NCI-H2107 treated with DMSO at 0.1 percent for 48 hours (cell line): ENCODE data around the gene LEMD2.

Source experiments
- DNase-seq: peaks from one replicate; lab custom pipeline; 2025; ENCODE audit not compliant: unreplicated experiment; lab: John Stamatoyannopoulos, UW

The LEMD2 gene

DNA sequence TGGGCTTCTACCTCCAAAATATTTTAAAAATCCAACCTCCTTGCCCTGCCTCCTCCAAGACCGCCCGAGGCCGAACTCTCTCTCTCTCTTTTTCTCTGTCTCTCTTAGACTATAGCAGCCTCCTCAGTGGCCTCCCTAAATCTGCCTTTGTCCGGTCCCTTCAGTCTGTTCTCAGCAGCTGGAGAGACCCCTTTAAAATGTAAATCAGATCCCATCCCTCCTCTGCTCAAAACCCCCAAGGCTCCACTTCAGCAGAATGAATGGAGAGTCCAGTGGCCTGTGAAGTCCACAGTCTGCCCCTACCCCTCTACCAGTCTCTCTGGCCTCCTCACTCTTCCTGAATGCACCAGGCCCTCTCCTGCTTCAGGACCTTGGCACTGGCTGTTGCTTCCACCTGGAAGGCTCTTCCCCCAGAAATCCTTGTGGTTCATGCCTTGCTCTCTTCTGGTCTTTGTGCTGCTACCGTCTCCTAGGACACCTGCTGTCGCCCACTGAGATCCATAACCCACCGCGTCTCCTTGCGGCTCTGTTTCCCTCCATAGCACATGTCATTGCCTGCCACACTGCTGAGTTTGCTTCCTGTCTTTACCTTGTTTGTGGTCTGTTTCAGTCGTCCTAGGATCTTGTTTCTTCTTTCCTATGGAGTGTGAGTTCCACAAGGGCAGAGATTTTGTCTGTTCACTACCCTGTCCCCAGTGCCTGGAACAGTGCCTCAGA, 8.9 kb upstream of the LEMD2 start:
- DNase-seq: peak; percentile 17

DNA sequence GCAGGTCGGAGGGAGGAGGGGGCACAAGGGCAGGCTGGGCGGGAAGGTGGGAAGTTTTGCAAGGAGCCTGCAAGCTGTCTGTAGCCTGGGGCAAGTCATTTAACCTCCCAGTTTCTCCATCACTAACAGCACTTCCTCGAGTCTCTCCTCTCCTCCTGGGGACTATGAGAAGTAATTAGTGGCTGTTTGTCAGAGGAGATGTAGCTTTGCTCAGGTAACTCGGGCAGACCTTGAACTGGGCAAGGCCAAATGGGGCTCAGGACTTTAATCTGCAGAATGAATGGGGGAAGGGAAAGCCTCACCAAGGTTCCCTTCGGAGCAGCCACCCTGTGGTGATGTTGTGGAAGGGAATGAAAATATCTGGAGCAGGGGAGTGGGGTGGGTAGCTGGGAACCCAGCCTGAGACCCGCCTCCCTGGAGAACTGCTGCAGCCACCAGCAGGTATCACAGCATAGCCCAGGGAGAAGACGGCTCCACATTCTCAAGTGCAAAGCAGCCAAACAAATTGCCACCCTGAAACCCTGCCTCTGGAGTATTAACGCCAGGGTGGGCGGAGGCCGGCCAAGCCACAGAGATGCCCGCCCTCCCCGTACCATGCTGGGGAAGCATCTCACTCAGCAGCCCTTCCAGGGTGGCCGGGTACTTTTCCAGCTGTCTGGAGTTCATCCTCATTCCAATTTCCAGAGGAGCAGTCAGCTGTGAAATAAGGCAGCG, 6.1 kb upstream of the LEMD2 start:
- DNase-seq: peak; percentile 3

GRCh38 chr6:33792981-33793380, 4.1 kb upstream of the LEMD2 start:
- no peak for DNase-seq

GRCh38 chr6:33791620-33792019, 2.7 kb upstream of the LEMD2 start:
- no peak for DNase-seq

DNA sequence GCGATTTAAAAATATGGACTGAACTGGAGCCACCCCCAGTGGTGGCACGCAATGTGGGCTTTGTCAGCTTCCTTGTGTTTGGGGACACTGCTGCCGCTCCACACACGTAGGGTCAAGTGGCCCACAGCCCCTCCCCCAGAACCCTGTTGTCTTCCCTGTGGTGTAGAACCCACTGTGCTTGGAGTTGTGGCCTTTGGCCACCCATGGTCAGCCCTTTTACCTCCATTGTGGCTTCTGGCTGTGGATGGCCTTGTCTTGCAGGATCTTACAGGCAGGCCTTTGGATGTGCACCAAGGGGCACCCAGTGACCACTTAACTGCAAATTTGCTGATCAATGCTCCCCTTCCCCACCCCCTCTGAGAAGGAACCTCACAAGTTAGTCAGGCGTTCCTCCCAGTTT, 2.0 kb upstream of the LEMD2 start:
- no peak for DNase-seq

GRCh38 chr6:33790379-33790778, 1.4 kb upstream of the LEMD2 start:
- peak; percentile 16 for DNase-seq

GRCh38 chr6:33789550-33789895, 593 bp upstream of the LEMD2 start:
- DNase-seq: no peak

DNA sequence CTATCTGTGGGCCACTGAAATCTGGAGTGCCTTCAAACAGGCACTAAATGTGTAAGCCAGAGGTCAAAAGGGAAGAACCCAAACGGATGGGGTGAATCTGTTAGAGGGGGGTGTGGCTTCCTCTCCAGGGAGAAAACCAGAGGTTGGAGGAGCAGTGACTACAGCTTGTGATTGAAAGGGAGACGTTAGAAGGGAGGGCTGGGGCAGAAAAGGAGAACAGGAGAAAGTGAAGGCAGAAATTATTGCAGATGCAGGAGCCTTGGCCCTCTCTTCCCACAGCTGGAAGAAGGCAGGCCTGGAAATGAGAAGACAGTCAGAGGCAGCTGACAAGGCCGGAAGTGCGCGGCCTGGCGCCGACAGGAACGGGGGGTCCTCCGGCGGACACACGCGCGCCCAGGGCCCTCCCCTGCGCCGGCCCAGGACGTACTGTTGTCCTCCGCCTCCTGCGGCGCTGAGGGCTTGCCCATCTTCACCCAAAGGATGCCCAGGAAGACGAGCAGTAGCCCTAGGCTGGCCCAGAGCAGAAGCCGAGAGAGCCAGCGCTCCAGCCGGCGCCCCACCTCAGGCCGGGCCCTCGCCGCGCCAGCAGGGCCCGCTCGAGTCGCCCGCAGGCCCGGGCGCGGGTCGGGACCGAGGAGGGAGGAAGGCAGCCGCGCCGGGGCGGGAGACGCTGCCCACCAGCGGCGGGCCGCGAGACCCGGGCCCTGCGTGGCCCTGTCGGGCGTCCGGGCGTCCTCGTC, 806 bp downstream of the LEMD2 start:
- DNase-seq: no peak

DNA sequence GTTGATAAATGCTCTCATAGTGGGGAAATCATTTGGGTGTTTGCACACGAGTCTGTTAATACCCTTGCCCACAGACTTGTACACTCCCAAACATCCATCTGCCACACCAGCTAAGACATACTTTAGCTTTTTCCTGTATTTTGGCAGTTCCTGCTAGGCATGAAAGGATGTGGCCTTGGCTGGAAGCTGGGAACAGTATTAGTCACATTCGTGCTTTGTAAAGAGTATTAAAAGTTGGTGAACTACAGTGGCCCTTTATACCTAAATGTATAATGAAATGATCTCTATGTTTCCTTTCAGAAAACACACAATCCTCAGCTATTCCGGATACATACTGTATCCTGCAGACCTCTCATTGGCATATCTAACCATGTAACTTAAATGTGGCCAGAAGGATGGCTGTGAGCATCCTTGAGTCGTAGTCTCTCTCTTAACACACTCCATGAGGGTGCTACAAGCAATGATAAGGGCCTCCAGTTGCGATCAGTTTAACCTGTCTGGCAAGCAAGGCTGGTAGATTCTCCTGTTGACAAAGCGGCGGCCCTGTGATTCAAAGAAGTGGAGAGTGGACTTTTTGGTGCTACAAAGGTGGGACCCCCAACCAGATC, 1.5 kb downstream of the LEMD2 start:
- DNase-seq: no peak

DNA sequence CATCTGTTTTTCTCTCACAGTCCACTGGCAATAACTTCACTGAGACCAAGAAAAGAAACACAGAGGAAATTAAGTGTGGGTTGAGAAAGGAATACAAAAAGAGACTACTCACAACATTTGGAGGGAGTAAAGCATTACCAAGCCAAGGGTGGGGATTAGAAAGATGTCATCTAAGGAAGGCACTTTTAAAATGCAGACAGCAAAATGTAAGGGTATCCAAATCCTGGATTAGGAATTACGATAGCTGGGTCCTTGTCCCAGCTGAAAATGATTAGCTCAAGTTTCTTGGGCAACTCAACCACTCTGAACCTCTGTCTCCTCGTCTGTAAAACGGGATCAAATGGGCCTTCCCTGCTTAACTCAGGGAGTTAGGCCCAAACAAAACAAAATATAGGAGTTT, 2.2 kb downstream of the LEMD2 start:
- DNase-seq: no peak

GRCh38 chr6:33785778-33786177, 3.2 kb downstream of the LEMD2 start:
- no peak for DNase-seq

- DNase-seq: no peak
Observed at GRCh38 chr6:33784787-33785186, 4.1 kb downstream of the LEMD2 start.

DNA sequence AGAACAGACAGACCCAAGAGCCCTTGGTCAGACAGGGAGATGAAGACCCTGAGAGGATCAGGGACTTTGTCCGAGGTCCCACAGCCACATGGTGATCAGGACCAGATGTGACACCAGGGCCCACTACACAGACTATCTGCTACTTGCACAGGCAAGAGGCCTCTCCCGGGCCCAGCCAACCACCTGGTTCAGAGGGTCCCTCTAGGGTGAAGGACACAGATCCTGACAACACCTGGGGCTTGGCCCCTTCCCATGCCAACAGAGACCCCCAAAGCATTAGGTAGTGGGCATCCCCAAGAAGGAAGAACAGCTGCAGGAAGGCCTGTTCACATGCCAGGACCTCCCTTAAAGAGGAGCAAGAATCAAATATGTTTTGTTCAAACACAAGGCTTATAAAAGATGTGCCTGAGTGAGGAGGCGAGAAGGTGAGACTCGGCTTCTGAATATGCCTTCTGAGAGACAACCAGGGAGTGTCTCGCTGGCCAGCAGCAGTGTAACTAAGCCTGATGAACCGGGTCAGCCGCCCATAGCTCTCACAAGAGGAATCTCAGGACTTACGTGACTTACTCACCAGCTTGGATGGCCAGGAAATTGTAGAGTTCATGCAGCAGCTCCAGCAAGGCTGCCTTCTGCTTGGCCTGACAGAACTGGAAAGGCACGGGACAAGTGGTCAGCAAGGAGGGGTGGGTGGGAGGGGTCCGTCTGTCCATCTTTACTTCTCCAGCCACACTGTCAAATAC, 5.0 kb downstream of the LEMD2 start:
- no peak for DNase-seq

GRCh38 chr6:33782561-33782960, 6.4 kb downstream of the LEMD2 start:
- DNase-seq: no peak

- no peak for DNase-seq
Observed at GRCh38 chr6:33781131-33781975, 7.6 kb downstream of the LEMD2 start.

GRCh38 chr6:33779895-33780294, 9.0 kb downstream of the LEMD2 start:
- no peak for DNase-seq

DNA sequence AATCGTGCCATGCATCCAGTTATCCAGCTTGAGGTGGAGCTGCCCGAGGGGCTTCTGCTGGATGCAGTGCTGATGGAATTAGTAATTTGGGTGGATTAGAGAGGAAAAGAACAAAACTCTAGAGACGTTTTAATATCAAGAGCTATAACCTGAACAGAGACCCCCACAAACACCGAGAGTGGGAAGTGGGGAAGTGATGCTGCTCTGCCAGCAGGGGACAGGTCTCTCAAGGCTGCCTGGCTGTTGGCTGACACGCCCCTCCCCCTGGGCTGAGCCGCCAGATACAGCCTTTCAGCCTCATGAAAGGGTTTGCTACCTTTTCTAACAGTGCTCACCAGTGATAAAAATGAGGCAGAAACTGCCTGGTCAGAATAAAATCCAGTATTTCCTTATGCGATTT, 9.6 kb downstream of the LEMD2 start:
- DNase-seq: no peak

GRCh38 chr6:33778444-33779121, 10.3 kb downstream of the LEMD2 start:
- DNase-seq: no peak
